OCI-LY1 (cell line): Measurements from ENCODE around the gene ZNF138.

Experiments
- CTCF ChIP-seq: fragments of 200-600 bp; sonication (generic), shearing (Covaris generic); IDR thresholded peaks from 2 replicates; pipeline ENCODE4 v1.5.1; 2017; ENCODE audit warnings: mild to moderate bottlenecking, antibody characterized with exemption, low read length, moderate library complexity, mixed read lengths
- EZH2 ChIP-seq: fragments of 200-600 bp; sonication (generic), shearing (Covaris generic); IDR thresholded peaks from 2 replicates; pipeline ENCODE4 v1.8.0; 2017; ENCODE audit warnings: borderline replicate concordance, mixed run types, mild to moderate bottlenecking, antibody characterized with exemption, low read length, moderate library complexity, mixed read lengths

GRCh38 chr7:64755865-64756264 lies 38.4 kb upstream of the ZNF138 start:
- TF ChIP-seq CTCF: no peak
- no peak for TF ChIP-seq EZH2
